PFSK-1 (cell line): ENCODE results near the gene GJD2.

Source experiments
- SIN3A ChIP-seq: IDR thresholded peaks from 2 replicates; pipeline ENCODE4 v1.6.1; 2012; ENCODE audit warnings: mild to moderate bottlenecking, low read length, moderate library complexity, borderline replicate concordance; ENCODE audit not compliant: insufficient read depth
- TAF1 ChIP-seq: IDR thresholded peaks from 2 replicates; pipeline ENCODE4 v1.6.1; 2012; ENCODE audit warnings: low read length, control low read depth, borderline replicate concordance; ENCODE audit not compliant: insufficient read depth
- TF ChIP-seq, protein P1 (sequence below), 2 experiments: IDR thresholded peaks; 2 replicates each; pipeline versions ENCODE4 v1.6.1 to v1.8.0; 2011 to 2012; ENCODE audit warnings: low read depth in 2 of 2, low read length in 2 of 2, control low read depth in 1 of 2, inconsistent platforms in 1 of 2, mild to moderate bottlenecking in 1 of 2, moderate library complexity in 1 of 2; ENCODE audit not compliant: insufficient read depth in 1 of 2

DNA sequence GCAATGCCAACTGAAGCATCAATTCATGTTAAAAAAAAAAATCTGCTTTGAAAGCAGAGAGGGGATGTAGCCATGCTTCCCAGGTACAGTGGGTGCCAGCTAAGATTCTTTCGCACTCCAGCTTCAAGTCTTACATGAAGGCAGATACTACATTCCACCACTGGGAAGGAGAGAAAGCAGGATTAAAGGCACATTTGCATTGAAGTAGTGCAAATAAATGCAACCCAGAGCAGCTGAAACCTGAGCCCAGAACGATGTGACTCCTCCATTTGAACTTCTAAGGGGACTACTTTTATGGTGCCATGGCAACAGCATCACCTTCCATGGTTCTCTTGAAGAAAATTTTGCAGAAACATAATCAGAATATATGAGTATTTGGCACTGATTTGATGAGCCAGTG is 19.1 kb upstream of the GJD2 start:
- TF ChIP-seq, protein P1, sequence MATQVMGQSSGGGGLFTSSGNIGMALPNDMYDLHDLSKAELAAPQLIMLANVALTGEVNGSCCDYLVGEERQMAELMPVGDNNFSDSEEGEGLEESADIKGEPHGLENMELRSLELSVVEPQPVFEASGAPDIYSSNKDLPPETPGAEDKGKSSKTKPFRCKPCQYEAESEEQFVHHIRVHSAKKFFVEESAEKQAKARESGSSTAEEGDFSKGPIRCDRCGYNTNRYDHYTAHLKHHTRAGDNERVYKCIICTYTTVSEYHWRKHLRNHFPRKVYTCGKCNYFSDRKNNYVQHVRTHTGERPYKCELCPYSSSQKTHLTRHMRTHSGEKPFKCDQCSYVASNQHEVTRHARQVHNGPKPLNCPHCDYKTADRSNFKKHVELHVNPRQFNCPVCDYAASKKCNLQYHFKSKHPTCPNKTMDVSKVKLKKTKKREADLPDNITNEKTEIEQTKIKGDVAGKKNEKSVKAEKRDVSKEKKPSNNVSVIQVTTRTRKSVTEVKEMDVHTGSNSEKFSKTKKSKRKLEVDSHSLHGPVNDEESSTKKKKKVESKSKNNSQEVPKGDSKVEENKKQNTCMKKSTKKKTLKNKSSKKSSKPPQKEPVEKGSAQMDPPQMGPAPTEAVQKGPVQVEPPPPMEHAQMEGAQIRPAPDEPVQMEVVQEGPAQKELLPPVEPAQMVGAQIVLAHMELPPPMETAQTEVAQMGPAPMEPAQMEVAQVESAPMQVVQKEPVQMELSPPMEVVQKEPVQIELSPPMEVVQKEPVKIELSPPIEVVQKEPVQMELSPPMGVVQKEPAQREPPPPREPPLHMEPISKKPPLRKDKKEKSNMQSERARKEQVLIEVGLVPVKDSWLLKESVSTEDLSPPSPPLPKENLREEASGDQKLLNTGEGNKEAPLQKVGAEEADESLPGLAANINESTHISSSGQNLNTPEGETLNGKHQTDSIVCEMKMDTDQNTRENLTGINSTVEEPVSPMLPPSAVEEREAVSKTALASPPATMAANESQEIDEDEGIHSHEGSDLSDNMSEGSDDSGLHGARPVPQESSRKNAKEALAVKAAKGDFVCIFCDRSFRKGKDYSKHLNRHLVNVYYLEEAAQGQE (IDR thresholded peaks at IDR 0.05; ENCODE audit: insufficient read depth in 1 of 2, low read depth in 2 of 2, low read length in 2 of 2), result no peak
- TF ChIP-seq SIN3A, result no peak
- no peak for TF ChIP-seq TAF1
